OCI-LY1 (cell line): ENCODE measurements around the gene NACC2.
"Not testable (repeated sequence)": the region's sequence is repeated elsewhere in the genome, so short reads cannot be mapped to it uniquely, and the experiment has no call there.

Source experiments
- H2AFZ ChIP-seq: fragments of 200-600 bp; sonication (generic), shearing (Covaris generic); 2 replicates; pipeline ENCODE4 v1.6.0; 2014; ENCODE audit warnings: antibody characterized with exemption, mild to moderate bottlenecking, low read length
- H3F3A ChIP-seq: fragments of 200-600 bp; sonication (generic), shearing (Covaris generic); 2 replicates; pipeline ENCODE4 v1.6.0; 2014; ENCODE audit warnings: mild to moderate bottlenecking, antibody characterized with exemption, low read length, moderate library complexity; ENCODE audit not compliant: insufficient read depth
- H3K27ac ChIP-seq: fragments of 200-600 bp; sonication (generic); 2 replicates; pipeline ENCODE4 v1.5.1; 2014; ENCODE audit warnings: low read length, mixed run types, mild to moderate bottlenecking, low read depth; ENCODE audit not compliant: poor library complexity, severe bottlenecking
- H3K27me3 ChIP-seq: fragments of 200-600 bp; sonication (generic); 2 replicates; pipeline ENCODE4 v1.6.0; 2014; ENCODE audit warnings: antibody characterized with exemption, mild to moderate bottlenecking, low read length, moderate library complexity; ENCODE audit not compliant: insufficient read depth
- H3K36me3 ChIP-seq: fragments of 200-600 bp; sonication (generic); 2 replicates; pipeline ENCODE4 v1.6.1; 2014; ENCODE audit warnings: mild to moderate bottlenecking, antibody characterized with exemption, low read length, moderate library complexity, mixed read lengths; ENCODE audit not compliant: insufficient read depth
- H3K4me1 ChIP-seq: fragments of 200-600 bp; sonication (generic); 2 replicates; pipeline ENCODE4 v1.5.1; 2014; ENCODE audit warnings: mild to moderate bottlenecking, low read length, moderate library complexity; ENCODE audit not compliant: insufficient read depth, severe bottlenecking
- H3K4me2 ChIP-seq: fragments of 200-600 bp; sonication (generic), shearing (Covaris generic); 2 replicates; pipeline ENCODE4 v1.6.1; 2014; ENCODE audit warnings: low read length
- H3K4me3 ChIP-seq: fragments of 200-600 bp; sonication (generic); 2 replicates; pipeline ENCODE4 v1.5.1; 2014; ENCODE audit warnings: low read length, low read depth, mild to moderate bottlenecking, mixed read lengths; ENCODE audit not compliant: poor library complexity, severe bottlenecking
- H3K79me2 ChIP-seq: fragments of 200-600 bp; shearing (Covaris generic); 2 replicates; pipeline ENCODE4 v1.6.1; 2016; ENCODE audit warnings: mixed run types, low read length, mixed read lengths; ENCODE audit not compliant: insufficient read depth
- H3K9ac ChIP-seq: fragments of 200-600 bp; sonication (generic), shearing (Covaris generic); 2 replicates; pipeline ENCODE4 v1.6.1; 2014; ENCODE audit warnings: mild to moderate bottlenecking, low read length, mixed read lengths
- H3K9me2 ChIP-seq: fragments of 200-600 bp; sonication (generic), shearing (Covaris generic); 2 replicates; pipeline ENCODE4 v1.6.1; 2014; ENCODE audit warnings: low read depth, mild to moderate bottlenecking, low read length, mixed read lengths
- H3K9me3 ChIP-seq: fragments of 200-600 bp; shearing (Covaris generic); 2 replicates; pipeline ENCODE4 v1.6.1; 2014; ENCODE audit warnings: low read length, mixed read lengths
- H4K20me1 ChIP-seq: fragments of 200-600 bp; sonication (generic), shearing (Covaris generic); 2 replicates; pipeline ENCODE4 v1.6.0; 2016; ENCODE audit warnings: mild to moderate bottlenecking, low read length; ENCODE audit not compliant: insufficient read depth
- EZH2 ChIP-seq: fragments of 200-600 bp; sonication (generic), shearing (Covaris generic); IDR thresholded peaks from 2 replicates; pipeline ENCODE4 v1.8.0; 2017; ENCODE audit warnings: borderline replicate concordance, mixed run types, mild to moderate bottlenecking, antibody characterized with exemption, low read length, moderate library complexity, mixed read lengths
- TF ChIP-seq, protein P1 (sequence below): fragments of 200-600 bp; sonication (generic), shearing (Covaris generic); IDR thresholded peaks from 2 replicates; pipeline ENCODE4 v1.5.1; 2017; ENCODE audit warnings: mild to moderate bottlenecking, antibody characterized with exemption, low read length, moderate library complexity, mixed read lengths

The NACC2 gene

DNA sequence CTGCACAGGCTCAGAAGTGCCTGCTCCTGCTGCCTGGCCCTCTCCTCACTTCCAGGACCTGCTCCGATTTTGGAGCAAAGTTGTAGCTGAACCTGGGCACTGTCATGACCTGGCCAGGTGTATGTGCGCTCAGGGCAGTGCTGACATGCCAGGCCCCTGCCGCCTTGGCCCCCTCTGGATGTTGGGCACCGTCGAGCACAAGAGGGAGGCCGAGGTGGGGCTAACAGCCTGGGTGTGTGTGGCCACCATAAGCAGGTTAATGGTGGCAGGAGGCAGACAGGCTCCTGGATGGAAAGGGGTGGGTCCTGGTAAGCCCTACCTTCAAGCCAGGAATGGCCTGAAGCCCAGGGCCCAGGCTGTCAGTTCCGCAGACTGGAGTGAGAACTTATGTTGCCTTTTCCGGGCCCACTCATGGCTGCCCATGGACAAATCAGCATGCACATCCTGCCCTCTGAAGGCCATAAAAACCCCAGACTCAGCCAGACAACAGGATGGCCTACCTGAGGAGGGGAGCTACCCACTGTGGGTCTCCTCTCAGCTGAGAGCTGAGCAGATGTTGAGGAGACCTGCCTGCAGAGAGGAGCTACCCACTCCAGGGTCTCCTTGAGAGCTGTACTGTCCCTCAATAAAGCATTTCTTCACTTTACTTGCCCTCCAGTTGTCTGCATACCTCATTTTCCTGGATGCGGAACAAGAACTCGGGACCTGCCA lies 66.2 kb downstream of the NACC2 start:
- H3K4me2 ChIP-seq = no peak overlapping the region
- no peaks in the 10 kb centered on the region for H3K4me1 ChIP-seq
- H3F3A ChIP-seq = no peaks in the 10 kb centered on the region
- H4K20me1 ChIP-seq = no peaks in the 10 kb centered on the region
- no peak overlapping the region for H3K4me3 ChIP-seq
- H3K9ac ChIP-seq = no peak overlapping the region
- H3K27me3 ChIP-seq = peaks cover 5% of the 10 kb centered on the region
- TF ChIP-seq EZH2 = no peak
- TF ChIP-seq, protein P1, sequence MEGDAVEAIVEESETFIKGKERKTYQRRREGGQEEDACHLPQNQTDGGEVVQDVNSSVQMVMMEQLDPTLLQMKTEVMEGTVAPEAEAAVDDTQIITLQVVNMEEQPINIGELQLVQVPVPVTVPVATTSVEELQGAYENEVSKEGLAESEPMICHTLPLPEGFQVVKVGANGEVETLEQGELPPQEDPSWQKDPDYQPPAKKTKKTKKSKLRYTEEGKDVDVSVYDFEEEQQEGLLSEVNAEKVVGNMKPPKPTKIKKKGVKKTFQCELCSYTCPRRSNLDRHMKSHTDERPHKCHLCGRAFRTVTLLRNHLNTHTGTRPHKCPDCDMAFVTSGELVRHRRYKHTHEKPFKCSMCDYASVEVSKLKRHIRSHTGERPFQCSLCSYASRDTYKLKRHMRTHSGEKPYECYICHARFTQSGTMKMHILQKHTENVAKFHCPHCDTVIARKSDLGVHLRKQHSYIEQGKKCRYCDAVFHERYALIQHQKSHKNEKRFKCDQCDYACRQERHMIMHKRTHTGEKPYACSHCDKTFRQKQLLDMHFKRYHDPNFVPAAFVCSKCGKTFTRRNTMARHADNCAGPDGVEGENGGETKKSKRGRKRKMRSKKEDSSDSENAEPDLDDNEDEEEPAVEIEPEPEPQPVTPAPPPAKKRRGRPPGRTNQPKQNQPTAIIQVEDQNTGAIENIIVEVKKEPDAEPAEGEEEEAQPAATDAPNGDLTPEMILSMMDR = no peak
- no peak overlapping the region for H3K27ac ChIP-seq
- H3K9me2 ChIP-seq = no peaks in the 10 kb centered on the region
- H3K79me2 ChIP-seq = no peaks in the 10 kb centered on the region
- no peak overlapping the region for H2AFZ ChIP-seq
- peaks cover 8% of the 10 kb centered on the region; the same call in 1 of the 2 replicates for H3K9me3 ChIP-seq
- no peaks in the 10 kb centered on the region; the same call in 1 of the 2 replicates for H3K36me3 ChIP-seq

DNA sequence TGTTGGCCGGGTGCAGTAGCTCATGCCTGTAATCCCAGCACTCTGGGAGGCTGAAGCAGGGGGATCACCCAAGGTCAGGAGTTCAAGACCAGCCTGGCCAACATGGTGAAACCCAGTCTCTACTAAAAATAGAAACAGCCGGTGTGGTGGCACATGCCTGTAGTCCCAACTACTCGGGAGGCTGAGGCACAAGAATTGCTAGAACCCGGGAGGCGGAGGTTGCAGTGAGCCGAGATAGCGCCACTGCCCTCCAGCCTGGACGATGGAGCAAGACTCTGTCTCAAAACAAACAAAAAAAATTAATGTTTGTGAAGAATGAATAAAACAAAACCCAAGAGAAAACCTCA lies 68.2 kb downstream of the NACC2 start:
- H2AFZ ChIP-seq, H4K20me1 ChIP-seq, H3K36me3 ChIP-seq, H3K4me1 ChIP-seq, H3K9me3 ChIP-seq, H3K4me3 ChIP-seq, H3K4me2 ChIP-seq, H3K9me2 ChIP-seq, H3K9ac ChIP-seq, H3F3A ChIP-seq, H3K27ac ChIP-seq, H3K79me2 ChIP-seq, H3K27me3 ChIP-seq: not testable (repeated sequence)

DNA sequence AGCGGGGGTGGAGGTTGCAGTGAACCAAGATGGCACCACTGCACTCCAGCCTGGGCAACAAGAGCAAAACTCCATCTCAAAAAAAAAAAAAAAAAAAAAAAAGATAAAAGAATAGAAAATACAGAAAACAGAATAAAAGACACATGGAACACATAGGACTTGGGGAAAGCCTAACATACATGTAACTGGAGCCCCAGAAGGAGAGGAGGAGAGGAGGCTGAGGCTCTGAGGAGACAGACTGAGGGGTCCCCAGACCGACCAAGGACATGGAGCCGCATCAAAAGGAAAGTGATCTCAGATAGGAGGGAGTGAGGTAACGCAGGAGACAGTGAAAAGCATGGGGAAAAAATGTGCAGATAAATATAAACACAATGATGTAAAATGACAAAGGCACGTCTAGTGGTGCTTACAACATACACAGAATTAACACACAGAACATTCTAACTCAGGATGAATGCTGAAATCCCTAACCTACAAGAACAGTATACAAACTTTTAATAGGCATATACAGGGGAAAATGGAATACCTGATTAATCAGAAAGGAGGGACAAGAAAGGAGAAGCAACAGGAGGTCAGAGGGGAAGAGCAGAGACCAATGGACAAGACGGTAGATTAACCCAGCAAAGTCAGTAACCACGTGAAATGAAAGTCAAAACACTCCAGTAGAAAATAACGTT lies 68.7 kb downstream of the NACC2 start:
- H3K9me3 ChIP-seq = peaks cover 8% of the 10 kb centered on the region; the same call in 1 of the 2 replicates
- H3K9me2 ChIP-seq = no peaks in the 10 kb centered on the region
- H3K4me2 ChIP-seq = no peak overlapping the region
- no peaks in the 10 kb centered on the region for H3K4me1 ChIP-seq
- no peak overlapping the region for H3K9ac ChIP-seq
- no peak for TF ChIP-seq EZH2
- TF ChIP-seq, protein P1 = no peak
- no peak overlapping the region for H2AFZ ChIP-seq
- no peak overlapping the region for H3K4me3 ChIP-seq
- no peaks in the 10 kb centered on the region for H3F3A ChIP-seq
- no peak overlapping the region for H3K27ac ChIP-seq
- H3K79me2 ChIP-seq = no peaks in the 10 kb centered on the region
- no peaks in the 10 kb centered on the region; the same call in 1 of the 2 replicates for H3K36me3 ChIP-seq
- H4K20me1 ChIP-seq = no peaks in the 10 kb centered on the region
- H3K27me3 ChIP-seq = peaks cover 9% of the 10 kb centered on the region
